ENCODE data around the gene VAT1L.

DNA sequence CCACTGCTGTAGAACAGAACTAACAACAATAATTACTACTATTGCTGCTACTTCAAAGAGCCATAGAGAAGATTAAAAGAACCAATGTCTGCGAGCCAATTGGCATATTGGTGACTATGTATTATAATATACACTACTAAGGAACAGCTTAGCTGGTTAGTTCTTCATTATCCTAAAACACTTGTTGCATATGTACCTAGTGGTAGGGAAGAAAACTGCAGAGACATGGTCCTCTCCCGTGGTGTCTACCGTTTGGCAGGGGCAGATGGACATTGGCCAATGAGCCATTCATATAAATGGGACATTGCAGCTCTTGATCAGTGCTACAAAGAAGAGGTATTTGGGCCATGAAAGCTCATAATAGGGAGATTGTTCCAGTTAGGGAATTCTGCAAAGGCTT is 187.6 kb downstream of the VAT1L start:
- TF ChIP-seq, protein P1, sequence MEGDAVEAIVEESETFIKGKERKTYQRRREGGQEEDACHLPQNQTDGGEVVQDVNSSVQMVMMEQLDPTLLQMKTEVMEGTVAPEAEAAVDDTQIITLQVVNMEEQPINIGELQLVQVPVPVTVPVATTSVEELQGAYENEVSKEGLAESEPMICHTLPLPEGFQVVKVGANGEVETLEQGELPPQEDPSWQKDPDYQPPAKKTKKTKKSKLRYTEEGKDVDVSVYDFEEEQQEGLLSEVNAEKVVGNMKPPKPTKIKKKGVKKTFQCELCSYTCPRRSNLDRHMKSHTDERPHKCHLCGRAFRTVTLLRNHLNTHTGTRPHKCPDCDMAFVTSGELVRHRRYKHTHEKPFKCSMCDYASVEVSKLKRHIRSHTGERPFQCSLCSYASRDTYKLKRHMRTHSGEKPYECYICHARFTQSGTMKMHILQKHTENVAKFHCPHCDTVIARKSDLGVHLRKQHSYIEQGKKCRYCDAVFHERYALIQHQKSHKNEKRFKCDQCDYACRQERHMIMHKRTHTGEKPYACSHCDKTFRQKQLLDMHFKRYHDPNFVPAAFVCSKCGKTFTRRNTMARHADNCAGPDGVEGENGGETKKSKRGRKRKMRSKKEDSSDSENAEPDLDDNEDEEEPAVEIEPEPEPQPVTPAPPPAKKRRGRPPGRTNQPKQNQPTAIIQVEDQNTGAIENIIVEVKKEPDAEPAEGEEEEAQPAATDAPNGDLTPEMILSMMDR (IDR thresholded peaks at IDR 0.05), result no peak
- no peak for TF ChIP-seq POLR2A (IDR thresholded peaks at IDR 0.05)
